Neural progenitor cell (in vitro differentiated cells): ENCODE results near the gene CWC22. TPM values are rescaled to one million over a fixed set of nuclear protein-coding genes. Genes with fewer than 3 reads are reported as not detected.

Source experiments
- DNase-seq: peaks from one replicate; pipeline ENCODE4 v3.0.0-alpha.2; 2016; ENCODE audit warnings: low spot score
- H2AFZ ChIP-seq: fragments of 200-600 bp; sonication (generic); replicated peaks from 2 replicates; pipeline ENCODE4 v1.6.1; 2016; ENCODE audit warnings: antibody characterized with exemption
- H3F3A ChIP-seq: fragments of 200-600 bp; sonication (generic); 2 replicates; pipeline ENCODE4 v1.6.1; 2016; ENCODE audit warnings: antibody characterized with exemption, low read depth
- H3K27ac ChIP-seq: fragments of 200-600 bp; sonication (generic); 2 replicates; pipeline ENCODE4 v1.5.1; 2016; ENCODE audit warnings: mild to moderate bottlenecking
- H3K27me3 ChIP-seq: fragments of 200-600 bp; sonication (generic); 2 replicates; pipeline ENCODE4 v1.6.1; 2016; ENCODE audit warnings: mild to moderate bottlenecking, moderate library complexity
- H3K36me3 ChIP-seq: fragments of 200-600 bp; sonication (generic); 2 replicates; pipeline ENCODE4 v1.5.1; 2016
- H3K4me1 ChIP-seq: fragments of 200-600 bp; sonication (generic); 2 replicates; pipeline ENCODE4 v1.6.1; 2016; ENCODE audit warnings: mixed run types
- H3K4me2 ChIP-seq: fragments of 200-600 bp; sonication (generic); 2 replicates; pipeline ENCODE4 v1.6.1; 2016
- H3K4me3 ChIP-seq: fragments of 200-600 bp; sonication (generic); 2 replicates; pipeline ENCODE4 v1.5.1; 2016
- H3K79me2 ChIP-seq: fragments of 200-600 bp; sonication (generic); 2 replicates; pipeline ENCODE4 v1.6.1; 2016; ENCODE audit warnings: low read depth
- H3K9ac ChIP-seq: fragments of 200-600 bp; sonication (generic); 2 replicates; pipeline ENCODE4 v1.6.1; 2016
- H3K9me3 ChIP-seq: fragments of 200-600 bp; sonication (generic); 2 replicates; pipeline ENCODE4 v1.5.1; 2016; ENCODE audit warnings: low read depth
- H4K20me1 ChIP-seq: fragments of 200-600 bp; sonication (generic); 2 replicates; pipeline ENCODE4 v1.6.1; 2016; ENCODE audit warnings: low read depth
- H3K27ac Mint-ChIP-seq: 3 replicates; pipeline ENCODE4 v1.8.0; 2021; ENCODE audit warnings: mixed read lengths
- H3K27me3 Mint-ChIP-seq: 2 replicates; pipeline ENCODE4 v1.8.0; 2022; ENCODE audit warnings: low read depth, mild to moderate bottlenecking, inconsistent platforms, moderate library complexity, mixed read lengths; ENCODE audit not compliant: insufficient read depth
- H3K36me3 Mint-ChIP-seq: 3 replicates; pipeline ENCODE4 v1.8.0; 2021; ENCODE audit warnings: mixed read lengths
- H3K4me1 Mint-ChIP-seq: 3 replicates; pipeline ENCODE4 v1.8.0; 2021; ENCODE audit warnings: mixed read lengths
- H3K4me3 Mint-ChIP-seq: 3 replicates; pipeline ENCODE4 v1.8.0; 2021; ENCODE audit warnings: mild to moderate bottlenecking, moderate library complexity, mixed read lengths
- H3K9me3 Mint-ChIP-seq: 3 replicates; pipeline ENCODE4 v1.8.0; 2020; ENCODE audit warnings: mixed read lengths
- EZH2 ChIP-seq: fragments of 200-600 bp; sonication (generic); IDR thresholded peaks from 2 replicates; pipeline ENCODE4 v1.6.1; 2017; ENCODE audit warnings: antibody characterized with exemption, mild to moderate bottlenecking, moderate library complexity
- EZH2phosphoT487 ChIP-seq: fragments of 200-600 bp; sonication (generic); IDR thresholded peaks from 2 replicates; pipeline ENCODE4 v1.6.1; 2017; ENCODE audit warnings: antibody characterized with exemption
- total RNA-seq: library from RNA; depleted of rRNA; stranded (reverse); fragments of >200 nt; gene quantifications from 2 replicates; pipeline ENCODE4 v1.2.3, GENCODE V29; 2015; ENCODE audit warnings: low replicate concordance
- TF ChIP-seq, protein P1 (sequence below): fragments of 200-600 bp; sonication (generic); IDR thresholded peaks from 2 replicates; pipeline ENCODE4 v1.5.1; 2017; ENCODE audit warnings: antibody characterized with exemption, mild to moderate bottlenecking

The CWC22 gene
- total RNA-seq, 1 donor from 2014 or later: 60.2 TPM

DNA sequence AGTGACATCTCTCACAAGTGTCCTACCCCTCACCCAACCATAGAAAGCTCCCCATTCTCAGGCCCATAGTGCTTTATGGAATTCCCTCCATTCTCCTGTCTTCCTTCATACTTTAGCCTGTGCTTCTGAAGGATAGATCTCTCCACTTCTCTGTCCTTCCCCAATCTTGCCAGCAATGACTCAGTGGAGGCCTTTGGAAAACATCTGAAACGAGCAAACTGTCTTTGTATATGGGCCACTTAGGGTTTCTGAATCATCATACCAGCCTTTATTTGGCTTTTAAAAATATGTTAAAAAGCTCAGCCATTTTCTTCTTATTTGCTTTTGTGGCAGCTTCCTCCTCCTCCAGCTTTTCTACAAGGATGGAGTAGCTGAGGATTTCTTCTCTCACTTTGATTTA lies 80.1 kb downstream of the CWC22 start:
- H3K4me3 Mint-ChIP-seq: no peak overlapping the region
- peaks cover 9% of the 10 kb centered on the region for H3K36me3 Mint-ChIP-seq
- H3K4me1 Mint-ChIP-seq: no peaks in the 10 kb centered on the region

DNA sequence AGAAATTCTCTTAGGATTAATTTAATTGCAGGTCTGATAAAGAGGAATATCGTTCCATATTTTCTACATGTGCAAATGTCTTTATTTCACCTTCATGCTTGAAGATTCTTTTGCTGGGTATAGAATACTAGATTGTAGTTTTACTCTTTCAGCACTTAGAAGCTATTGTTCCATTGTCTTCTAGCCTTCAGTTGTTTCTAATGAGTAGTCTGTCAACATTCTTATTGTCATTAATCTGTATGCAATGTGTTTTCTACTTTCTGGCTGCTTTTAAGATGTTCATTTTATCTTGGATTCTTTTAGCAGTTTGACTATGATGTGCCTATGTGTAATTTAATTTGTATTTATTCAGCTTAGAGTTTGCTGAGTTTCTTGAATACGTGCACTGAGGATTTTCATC lies 81.4 kb downstream of the CWC22 start:
- H4K20me1 ChIP-seq: no peaks in the 10 kb centered on the region
- peaks cover 8% of the 10 kb centered on the region for H3K36me3 ChIP-seq
- H3K4me3 ChIP-seq: no peak overlapping the region
- no peaks in the 10 kb centered on the region for H3K79me2 ChIP-seq
- Mint-ChIP-seq H3K4me1 (no peaks in the 10 kb centered on the region), H3K27ac (no peak overlapping the region), H3K27me3 (peaks cover 2% of the 10 kb centered on the region), H3K9me3 (peaks cover 25% of the 10 kb centered on the region), H3K4me3 (no peak overlapping the region), H3K36me3 (peaks cover 7% of the 10 kb centered on the region)
- no peaks in the 10 kb centered on the region for H3K27me3 ChIP-seq
- no peak for DNase-seq
- H3F3A ChIP-seq: no peaks in the 10 kb centered on the region
- peaks cover 12% of the 10 kb centered on the region for H3K9me3 ChIP-seq
- H2AFZ ChIP-seq: no peak overlapping the region
- H3K4me1 ChIP-seq: no peaks in the 10 kb centered on the region
- H3K9ac ChIP-seq: no peak overlapping the region
- no peak overlapping the region for H3K4me2 ChIP-seq
- no peak overlapping the region for H3K27ac ChIP-seq
- TF ChIP-seq EZH2: no peak
- no peak for TF ChIP-seq EZH2phosphoT487
- TF ChIP-seq, protein P1, sequence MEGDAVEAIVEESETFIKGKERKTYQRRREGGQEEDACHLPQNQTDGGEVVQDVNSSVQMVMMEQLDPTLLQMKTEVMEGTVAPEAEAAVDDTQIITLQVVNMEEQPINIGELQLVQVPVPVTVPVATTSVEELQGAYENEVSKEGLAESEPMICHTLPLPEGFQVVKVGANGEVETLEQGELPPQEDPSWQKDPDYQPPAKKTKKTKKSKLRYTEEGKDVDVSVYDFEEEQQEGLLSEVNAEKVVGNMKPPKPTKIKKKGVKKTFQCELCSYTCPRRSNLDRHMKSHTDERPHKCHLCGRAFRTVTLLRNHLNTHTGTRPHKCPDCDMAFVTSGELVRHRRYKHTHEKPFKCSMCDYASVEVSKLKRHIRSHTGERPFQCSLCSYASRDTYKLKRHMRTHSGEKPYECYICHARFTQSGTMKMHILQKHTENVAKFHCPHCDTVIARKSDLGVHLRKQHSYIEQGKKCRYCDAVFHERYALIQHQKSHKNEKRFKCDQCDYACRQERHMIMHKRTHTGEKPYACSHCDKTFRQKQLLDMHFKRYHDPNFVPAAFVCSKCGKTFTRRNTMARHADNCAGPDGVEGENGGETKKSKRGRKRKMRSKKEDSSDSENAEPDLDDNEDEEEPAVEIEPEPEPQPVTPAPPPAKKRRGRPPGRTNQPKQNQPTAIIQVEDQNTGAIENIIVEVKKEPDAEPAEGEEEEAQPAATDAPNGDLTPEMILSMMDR: no peak

More for the DNA sequence above, 80.1 kb downstream of the CWC22 start:
- Histone ChIP-seq H3F3A (no peaks in the 10 kb centered on the region), H2AFZ (no peak overlapping the region), H3K36me3 (peaks cover 8% of the 10 kb centered on the region), H4K20me1 (no peaks in the 10 kb centered on the region), H3K27me3 (no peaks in the 10 kb centered on the region), H3K27ac (no peak overlapping the region), H3K9ac (no peak overlapping the region), H3K4me1 (no peaks in the 10 kb centered on the region), H3K79me2 (no peaks in the 10 kb centered on the region), H3K4me3 (no peak overlapping the region), H3K4me2 (no peak overlapping the region), H3K9me3 (peaks cover 12% of the 10 kb centered on the region)
- H3K9me3 Mint-ChIP-seq: peaks cover 28% of the 10 kb centered on the region
- no peak overlapping the region for H3K27ac Mint-ChIP-seq
- no peak for DNase-seq
- TF ChIP-seq, protein P1: no peak
- no peak for TF ChIP-seq EZH2phosphoT487
- no peak for TF ChIP-seq EZH2
- peaks cover 2% of the 10 kb centered on the region for H3K27me3 Mint-ChIP-seq

DNA sequence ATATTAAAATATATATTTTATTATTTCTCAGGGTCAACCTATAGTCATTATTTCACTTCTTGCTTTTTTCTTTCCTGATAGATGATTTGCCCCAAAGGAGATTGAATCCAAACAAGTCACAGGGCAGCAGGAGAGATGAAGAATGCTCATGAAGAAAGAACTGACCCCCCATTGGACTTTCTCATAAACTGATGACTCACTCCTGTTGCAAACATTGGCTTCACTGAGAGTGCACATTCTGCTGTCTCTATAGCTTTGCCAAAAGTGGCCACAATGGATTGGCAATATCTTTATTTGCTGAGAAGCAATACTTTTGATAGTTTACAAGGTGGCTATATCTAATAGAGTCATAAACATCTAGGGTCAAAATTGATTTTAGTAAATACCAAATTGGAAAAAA lies 89.8 kb downstream of the CWC22 start:
- H3K36me3 Mint-ChIP-seq: no peaks in the 10 kb centered on the region
- no peak overlapping the region for H3K27ac Mint-ChIP-seq
- Histone ChIP-seq H3K4me1 (no peaks in the 10 kb centered on the region), H4K20me1 (no peaks in the 10 kb centered on the region), H3K27ac (no peak overlapping the region), H3K27me3 (no peaks in the 10 kb centered on the region), H3F3A (no peaks in the 10 kb centered on the region), H3K4me2 (no peak overlapping the region), H3K79me2 (no peaks in the 10 kb centered on the region), H3K36me3 (no peaks in the 10 kb centered on the region), H2AFZ (no peak overlapping the region), H3K9ac (no peak overlapping the region), H3K4me3 (no peak overlapping the region), H3K9me3 (no peaks in the 10 kb centered on the region)
- H3K9me3 Mint-ChIP-seq: no peaks in the 10 kb centered on the region
- no peaks in the 10 kb centered on the region for H3K27me3 Mint-ChIP-seq
- H3K4me1 Mint-ChIP-seq: no peaks in the 10 kb centered on the region
- H3K4me3 Mint-ChIP-seq: no peak overlapping the region
- TF ChIP-seq, protein P1: no peak
- TF ChIP-seq EZH2phosphoT487 (no peak), EZH2 (no peak)
- DNase-seq: no peak
